CD14-positive monocyte (primary cell): ENCODE results near the gene KLRK1. TPM values are rescaled to one million over a fixed set of nuclear protein-coding genes. Genes with fewer than 3 reads are reported as not detected.
"Not testable (repeated sequence)": the region's sequence is repeated elsewhere in the genome, so short reads cannot be mapped to it uniquely, and the experiment has no call there.

ENCODE experiments used
- DNase-seq, 3 donors: peaks; one replicate each; pipeline ENCODE4 v3.0.0-alpha.2; 2011 to 2022
- H2AFZ ChIP-seq: 2 replicates; pipeline ENCODE4 v1.6.0; 2012; ENCODE audit warnings: mild to moderate bottlenecking, low read depth, low read length, inconsistent platforms; ENCODE audit not compliant: insufficient read depth, poor library complexity, severe bottlenecking
- H3K27ac ChIP-seq, 2 donors: 1 replicate in 1 of 2; 2 replicates in 1 of 2; pipeline ENCODE4 v1.5.1; 2012 to 2013; ENCODE audit warnings: low read length in 2 of 2, control low read depth in 1 of 2, inconsistent platforms in 1 of 2, low read depth in 1 of 2, mild to moderate bottlenecking in 1 of 2
- H3K27me3 ChIP-seq, 2 donors: one replicate each; pipeline versions ENCODE4 v1.6.0 to v1.6.1; 2011 to 2013; ENCODE audit warnings: low read length in 2 of 2; ENCODE audit not compliant: control insufficient read depth in 2 of 2, insufficient read depth in 2 of 2
- H3K36me3 ChIP-seq, 2 donors: replicated peaks in 1 of 2; 1 replicate in 1 of 2; 2 replicates in 1 of 2; pipeline versions ENCODE4 v1.5.1 to v1.6.1; 2012 to 2013; ENCODE audit warnings: low read length in 2 of 2, control low read depth in 1 of 2, inconsistent platforms in 1 of 2, mild to moderate bottlenecking in 1 of 2; ENCODE audit not compliant: insufficient read depth in 2 of 2, control insufficient read depth in 1 of 2
- H3K4me1 ChIP-seq, 2 donors: 1 replicate in 1 of 2; 2 replicates in 1 of 2; pipeline versions ENCODE4 v1.5.1 to v1.6.1; 2012 to 2013; ENCODE audit warnings: low read length in 2 of 2, control low read depth in 1 of 2, inconsistent platforms in 1 of 2, mild to moderate bottlenecking in 1 of 2, moderate library complexity in 1 of 2; ENCODE audit not compliant: insufficient read depth in 2 of 2, control insufficient read depth in 1 of 2
- H3K4me2 ChIP-seq: replicated peaks from 2 replicates; pipeline ENCODE3; 2012; ENCODE audit warnings: low read length, moderate library complexity, mild to moderate bottlenecking; ENCODE audit not compliant: poor library complexity, severe bottlenecking; ENCODE audit errors: extremely low read depth
- H3K4me3 ChIP-seq, 3 experiments: fragments of 200-600 bp in 1 of 3; sonication (generic) in 1 of 3; replicated peaks in 1 of 3; 1 replicate in 2 of 3; 2 replicates in 1 of 3; pipeline ENCODE4 v1.5.1; 2011 to 2013; ENCODE audit warnings: low read length in 3 of 3, mild to moderate bottlenecking in 3 of 3, control low read depth in 2 of 3, low read depth in 2 of 3, inconsistent platforms in 1 of 3, moderate library complexity in 1 of 3
- H3K79me2 ChIP-seq: 2 replicates; pipeline ENCODE4 v1.6.0; 2012; ENCODE audit warnings: mild to moderate bottlenecking, control low read depth, inconsistent platforms, low read length, moderate library complexity; ENCODE audit not compliant: insufficient read depth
- H3K9ac ChIP-seq: 2 replicates; pipeline ENCODE4 v1.6.0; 2017; ENCODE audit warnings: low read length, mild to moderate bottlenecking; ENCODE audit not compliant: insufficient read depth, poor library complexity, severe bottlenecking
- H3K9me3 ChIP-seq, 2 donors: replicated peaks in 1 of 2; 1 replicate in 1 of 2; 2 replicates in 1 of 2; pipeline versions ENCODE4 v1.5.1 to v1.6.1; 2012 to 2013; ENCODE audit warnings: low read length in 2 of 2, control low read depth in 1 of 2; ENCODE audit not compliant: control insufficient read depth in 1 of 2, insufficient read depth in 1 of 2
- H4K20me1 ChIP-seq: 2 replicates; pipeline ENCODE4 v1.6.0; 2012; ENCODE audit warnings: mild to moderate bottlenecking, low read length, control low read depth, moderate library complexity; ENCODE audit not compliant: insufficient read depth
- H3K27ac Mint-ChIP-seq, 7 donors: one replicate each; pipeline ENCODE4 v1.8.0; 2020; ENCODE audit warnings: mild to moderate bottlenecking in 7 of 7, mixed read lengths in 7 of 7, moderate library complexity in 6 of 7, inconsistent platforms in 2 of 7
- H3K27me3 Mint-ChIP-seq, 3 donors: one replicate each; pipeline ENCODE4 v1.8.0; 2021 to 2022; ENCODE audit warnings: low read depth in 3 of 3, mild to moderate bottlenecking in 3 of 3, mixed read lengths in 3 of 3, moderate library complexity in 3 of 3, inconsistent platforms in 1 of 3
- H3K36me3 Mint-ChIP-seq, 2 donors: one replicate each; pipeline ENCODE4 v1.8.0; 2020; ENCODE audit warnings: mixed read lengths in 2 of 2, inconsistent platforms in 1 of 2, mild to moderate bottlenecking in 1 of 2
- H3K4me1 Mint-ChIP-seq: one replicate; pipeline ENCODE4 v1.8.0; 2020; ENCODE audit warnings: mild to moderate bottlenecking, mixed read lengths
- H3K4me3 Mint-ChIP-seq, 2 donors: one replicate each; pipeline ENCODE4 v1.8.0; 2020; ENCODE audit warnings: mild to moderate bottlenecking in 2 of 2, mixed read lengths in 2 of 2, moderate library complexity in 1 of 2
- H3K9me3 Mint-ChIP-seq, 7 donors: one replicate each; pipeline ENCODE4 v1.8.0; 2020 to 2022; ENCODE audit warnings: mixed read lengths in 7 of 7, mild to moderate bottlenecking in 6 of 7, moderate library complexity in 6 of 7, inconsistent platforms in 2 of 7
- WGBS: methylation state at CpG from one replicate; pipeline ENCODE4 v1.1.5; 2013; ENCODE audit warnings: missing lambda C conversion rate; ENCODE audit not compliant: insufficient coverage; 5-methylcytosine and 5-hydroxymethylcytosine counted together
- intact Hi-C, 2 donors: fragments of 100-400 bp; cut with micrococcal nuclease; formaldehyde crosslinking; loops; one replicate each; pipeline versions ENCODE4 v1.15.0 to v1.15.1; 2023
- polyA plus RNA-seq, 3 donors: library from polyadenylated mRNA; depleted of rRNA in 1 of 3; unstranded in 2 of 3; stranded (reverse) in 1 of 3; fragments of 300-500 nt in 2 of 3; fragments of >200 nt in 1 of 3; fragmentation: Illumina TruSeq in 2 of 3; gene quantifications; 1 replicate in 2 of 3; 2 replicates in 1 of 3; pipeline ENCODE4 v1.2.3, GENCODE V29; 2012 to 2021
- TF ChIP-seq, protein P1 (sequence below): fragments of 200-600 bp; IDR thresholded peaks from one replicate; pipeline ENCODE4 v1.8.0; 2022; ENCODE audit warnings: antibody characterized with exemption, mild to moderate bottlenecking

The KLRK1 gene
- polyA plus RNA-seq, 3 donors: 0.05 to 1.3 (median 1.3) TPM

DNA sequence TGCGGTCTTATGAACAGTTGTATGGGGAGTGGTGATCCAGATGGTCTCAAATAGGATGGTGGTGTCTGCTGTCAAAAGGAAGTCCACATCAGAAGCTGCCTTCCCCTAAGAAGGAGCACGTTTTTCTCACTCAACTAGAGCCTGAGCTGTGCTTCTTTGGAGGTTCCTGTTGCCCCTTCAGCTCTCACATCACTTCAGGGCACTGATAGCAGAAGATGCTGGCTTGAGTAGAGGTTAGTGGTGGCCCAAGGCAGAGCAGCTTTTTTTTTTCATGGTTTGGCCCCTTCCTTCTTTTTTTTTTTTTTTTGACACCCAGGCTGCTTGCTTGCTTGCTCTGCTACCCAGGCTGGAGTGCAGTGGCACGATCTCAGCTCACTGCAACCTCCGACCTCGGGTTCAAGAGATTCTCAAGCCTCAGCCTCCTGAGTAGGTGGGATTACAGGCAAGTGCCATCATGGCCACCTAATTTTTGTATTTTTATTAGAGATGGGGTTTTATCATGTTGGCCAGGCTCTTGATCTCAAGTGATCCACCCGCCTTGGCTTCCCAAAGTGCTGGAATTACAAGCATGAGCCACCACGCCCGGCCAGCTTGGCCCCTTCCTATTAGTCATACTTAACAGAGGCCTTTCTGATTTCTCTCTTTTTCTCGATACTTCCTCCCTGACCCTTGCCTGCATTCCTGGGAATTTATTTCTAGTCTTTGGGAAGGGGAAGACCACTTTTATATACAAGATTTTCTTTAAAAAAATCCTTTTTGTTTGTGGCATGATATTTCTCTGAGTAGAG lies 50.6 kb downstream of the KLRK1 start:
- Histone ChIP-seq H3K4me2 (no peak overlapping the region), H4K20me1 (no peaks in the 10 kb centered on the region), H3K9me3 (peaks cover 10 to 16% of the 10 kb centered on the region in 2 donors), H3K9ac (no peak overlapping the region), H3K79me2 (no peaks in the 10 kb centered on the region), H3K36me3 (no peaks in the 10 kb centered on the region), H3K4me1 (peaks cover 7 to 13% of the 10 kb centered on the region in 2 donors), H3K27ac (no peak overlapping the region), H2AFZ (no peak overlapping the region), H3K27me3 (no peaks in the 10 kb centered on the region), H3K4me3 (no peak overlapping the region)
- Mint-ChIP-seq H3K27me3 (peaks cover 0 to 2% (median 0%) of the 10 kb centered on the region in 3 donors), H3K4me3 (no peak overlapping the region), H3K9me3 (peaks cover 10 to 26% (median 16%) of the 10 kb centered on the region in 7 donors), H3K4me1 (peaks cover 25% of the 10 kb centered on the region), H3K27ac (peak overlapping the region in 1 of 7 donors; percentile 7), H3K36me3 (peaks cover 0 to 2% of the 10 kb centered on the region in 2 donors)
- intact Hi-C loops: no loop called here
- WGBS: no CpG with 5 or more reads among the region's 9 CpGs
- TF ChIP-seq, protein P1, sequence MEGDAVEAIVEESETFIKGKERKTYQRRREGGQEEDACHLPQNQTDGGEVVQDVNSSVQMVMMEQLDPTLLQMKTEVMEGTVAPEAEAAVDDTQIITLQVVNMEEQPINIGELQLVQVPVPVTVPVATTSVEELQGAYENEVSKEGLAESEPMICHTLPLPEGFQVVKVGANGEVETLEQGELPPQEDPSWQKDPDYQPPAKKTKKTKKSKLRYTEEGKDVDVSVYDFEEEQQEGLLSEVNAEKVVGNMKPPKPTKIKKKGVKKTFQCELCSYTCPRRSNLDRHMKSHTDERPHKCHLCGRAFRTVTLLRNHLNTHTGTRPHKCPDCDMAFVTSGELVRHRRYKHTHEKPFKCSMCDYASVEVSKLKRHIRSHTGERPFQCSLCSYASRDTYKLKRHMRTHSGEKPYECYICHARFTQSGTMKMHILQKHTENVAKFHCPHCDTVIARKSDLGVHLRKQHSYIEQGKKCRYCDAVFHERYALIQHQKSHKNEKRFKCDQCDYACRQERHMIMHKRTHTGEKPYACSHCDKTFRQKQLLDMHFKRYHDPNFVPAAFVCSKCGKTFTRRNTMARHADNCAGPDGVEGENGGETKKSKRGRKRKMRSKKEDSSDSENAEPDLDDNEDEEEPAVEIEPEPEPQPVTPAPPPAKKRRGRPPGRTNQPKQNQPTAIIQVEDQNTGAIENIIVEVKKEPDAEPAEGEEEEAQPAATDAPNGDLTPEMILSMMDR: no peak
- no peak for DNase-seq

DNA sequence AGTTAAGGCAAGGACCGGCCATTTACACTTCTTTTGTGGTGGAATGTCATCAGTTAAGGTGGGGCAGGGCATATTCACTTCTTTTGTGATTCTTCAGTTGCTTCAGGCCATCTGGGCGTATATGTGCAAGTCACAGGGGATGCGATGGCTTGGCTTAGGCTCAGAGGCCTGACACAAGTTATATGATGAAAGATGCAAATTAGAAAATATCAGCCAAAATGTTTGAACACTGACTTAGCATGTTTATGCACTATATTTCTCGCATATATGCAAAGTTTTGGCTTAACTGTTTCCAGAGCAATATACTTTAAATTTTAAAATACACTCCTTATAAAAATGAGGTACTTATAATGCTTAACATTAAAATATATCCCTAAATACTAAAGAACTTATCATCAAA lies 51.4 kb downstream of the KLRK1 start:
- H3K4me2 ChIP-seq, H3K27me3 Mint-ChIP-seq, H3K4me3 ChIP-seq, H3K9ac ChIP-seq, H3K36me3 ChIP-seq, H3K27me3 ChIP-seq, DNase-seq, H3K79me2 ChIP-seq, intact Hi-C loops, H3K27ac Mint-ChIP-seq, H4K20me1 ChIP-seq, H2AFZ ChIP-seq, H3K4me3 Mint-ChIP-seq, H3K27ac ChIP-seq, H3K36me3 Mint-ChIP-seq: not testable (repeated sequence)
- Histone ChIP-seq H3K4me1 (peaks cover 7 to 13% of the 10 kb centered on the region in 2 donors), H3K9me3 (peaks cover 10 to 15% of the 10 kb centered on the region in 2 donors)
- peaks cover 25% of the 10 kb centered on the region for H3K4me1 Mint-ChIP-seq
- H3K9me3 Mint-ChIP-seq: peaks cover 10 to 23% (median 12%) of the 10 kb centered on the region in 7 donors
- WGBS: no CpG with 5 or more reads among the region's 4 CpGs

DNA sequence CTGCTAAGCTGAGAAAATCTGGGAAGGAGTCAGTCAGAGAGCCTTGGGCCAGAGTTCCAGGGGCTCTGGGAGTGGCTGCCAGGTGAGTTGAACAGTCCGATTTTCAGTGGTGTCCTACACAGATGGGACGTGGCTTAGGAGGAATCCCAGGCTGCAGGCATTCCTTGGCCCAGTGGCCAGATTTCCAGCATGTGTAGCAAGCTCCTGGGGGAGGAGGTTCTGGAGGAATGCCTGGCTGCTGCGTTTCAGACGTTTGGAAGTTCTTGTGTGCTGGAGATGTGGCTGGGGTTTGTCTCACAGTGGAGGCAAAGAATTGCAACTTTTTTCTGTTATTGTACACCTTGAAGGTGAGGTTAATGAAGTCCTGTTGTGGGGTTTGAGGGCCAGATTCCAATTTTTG lies 53.6 kb downstream of the KLRK1 start:
- H3K36me3 ChIP-seq, H3K27me3 Mint-ChIP-seq, H3K4me1 ChIP-seq, H3K4me3 ChIP-seq, DNase-seq, H3K79me2 ChIP-seq, H3K4me2 ChIP-seq, H2AFZ ChIP-seq, H3K9me3 Mint-ChIP-seq, H3K9ac ChIP-seq, intact Hi-C loops, H4K20me1 ChIP-seq, H3K9me3 ChIP-seq, H3K27ac ChIP-seq, H3K27ac Mint-ChIP-seq, H3K4me3 Mint-ChIP-seq, H3K36me3 Mint-ChIP-seq, H3K27me3 ChIP-seq: not testable (repeated sequence)
- 97% methylated on average over 4 of the region's 4 CpGs for WGBS
- H3K4me1 Mint-ChIP-seq: peaks cover 19% of the 10 kb centered on the region
